DND-41 (cell line): ENCODE data around the gene ZSCAN25.
"Not testable (repeated sequence)": the region's sequence is repeated elsewhere in the genome, so short reads cannot be mapped to it uniquely, and the experiment has no call there.

Experiments
- ATAC-seq: fragments of 200-7000 bp; cut with Tn5 transposase; 3 replicates; pipeline ENCODE4 v1.9.1; 2021; ENCODE audit warnings: low read depth; ENCODE audit not compliant: insufficient read depth
- DNase-seq: peaks from one replicate; pipeline ENCODE4 v3.0.0-alpha.2; 2020
- H2AFZ ChIP-seq: 2 replicates; pipeline ENCODE4 v1.6.0; 2012; ENCODE audit warnings: low read depth, low read length
- H3K27ac ChIP-seq: 2 replicates; pipeline ENCODE4 v1.5.1; 2012; ENCODE audit warnings: low read length, inconsistent platforms
- H3K27me3 ChIP-seq: fragments of 200-600 bp; sonication (generic); 2 replicates; pipeline ENCODE4 v1.6.0; 2012; ENCODE audit warnings: low read length, mild to moderate bottlenecking, inconsistent platforms; ENCODE audit not compliant: insufficient read depth, poor library complexity
- H3K36me3 ChIP-seq: 2 replicates; pipeline ENCODE4 v1.5.1; 2012; ENCODE audit warnings: low read length, inconsistent platforms; ENCODE audit not compliant: insufficient read depth
- H3K4me1 ChIP-seq: 2 replicates; pipeline ENCODE4 v1.5.1; 2012; ENCODE audit warnings: mild to moderate bottlenecking, low read length; ENCODE audit not compliant: insufficient read depth
- H3K4me2 ChIP-seq: 2 replicates; pipeline ENCODE4 v1.6.0; 2012; ENCODE audit warnings: mild to moderate bottlenecking, moderate library complexity, low read length, inconsistent platforms; ENCODE audit not compliant: insufficient read depth
- H3K4me3 ChIP-seq, 2 experiments: fragments of 200-600 bp in 1 of 2; shearing (Covaris generic) in 1 of 2; 2 replicates each; pipeline ENCODE4 v1.5.1; 2012 to 2016; ENCODE audit warnings: inconsistent platforms in 2 of 2, low read length in 2 of 2, mild to moderate bottlenecking in 2 of 2, low read depth in 1 of 2, moderate library complexity in 1 of 2
- H3K79me2 ChIP-seq: 2 replicates; pipeline ENCODE4 v1.6.0; 2012; ENCODE audit warnings: low read length, inconsistent platforms; ENCODE audit not compliant: insufficient read depth
- H3K9ac ChIP-seq: 2 replicates; pipeline ENCODE4 v1.6.0; 2012; ENCODE audit warnings: low read depth, mild to moderate bottlenecking, inconsistent platforms, low read length, moderate library complexity
- H3K9me3 ChIP-seq: 2 replicates; pipeline ENCODE4 v1.5.1; 2012; ENCODE audit warnings: low read length, moderate library complexity, mild to moderate bottlenecking, inconsistent platforms; ENCODE audit not compliant: insufficient read depth, severe bottlenecking
- H4K20me1 ChIP-seq: 2 replicates; pipeline ENCODE4 v1.6.0; 2012; ENCODE audit warnings: low read length; ENCODE audit not compliant: insufficient read depth
- CTCF ChIP-seq: IDR thresholded peaks from 2 replicates; pipeline ENCODE4 v1.5.1; 2012; ENCODE audit warnings: borderline replicate concordance, low read length, moderate library complexity, mild to moderate bottlenecking; ENCODE audit not compliant: poor library complexity, severe bottlenecking; ENCODE audit errors: extremely low read depth
- EZH2 ChIP-seq: IDR thresholded peaks from 3 replicates; pipeline ENCODE4 v1.6.1; 2012; ENCODE audit warnings: borderline replicate concordance, low read depth, mild to moderate bottlenecking, moderate library complexity, low read length, inconsistent platforms; ENCODE audit not compliant: severe bottlenecking

The ZSCAN25 gene

DNA sequence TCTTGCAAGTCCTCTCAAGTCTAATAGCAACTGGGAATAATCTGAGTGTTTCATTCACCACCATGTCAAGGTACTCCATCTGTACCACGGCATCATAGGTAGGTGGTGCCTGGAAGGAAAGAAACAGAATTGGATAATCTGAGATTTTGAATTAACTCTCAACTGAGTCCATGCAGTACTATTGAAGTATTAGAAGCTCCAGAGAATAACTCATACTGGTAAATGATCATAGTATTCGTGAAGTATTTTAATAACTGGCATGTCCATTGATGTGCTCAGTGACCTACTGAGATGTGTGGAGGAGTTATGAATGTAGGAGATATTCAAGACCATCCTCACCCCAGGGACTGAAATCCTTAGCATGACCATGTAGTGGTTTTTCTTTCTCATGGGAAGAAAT, 35.9 kb downstream of the ZSCAN25 start:
- no peaks in the 10 kb centered on the region for H4K20me1 ChIP-seq
- H3K27me3 ChIP-seq, result no peaks in the 10 kb centered on the region
- H3K4me2 ChIP-seq, result no peak overlapping the region
- no peak overlapping the region for H3K27ac ChIP-seq
- peaks cover 3% of the 10 kb centered on the region for H3K9me3 ChIP-seq
- H3K9ac ChIP-seq, result no peak overlapping the region
- no peak overlapping the region for H3K4me3 ChIP-seq
- H2AFZ ChIP-seq, result no peak overlapping the region
- H3K36me3 ChIP-seq, result no peaks in the 10 kb centered on the region
- no peak for DNase-seq
- no peaks in the 10 kb centered on the region for H3K4me1 ChIP-seq
- ATAC-seq, result no peak
- no peaks in the 10 kb centered on the region for H3K79me2 ChIP-seq
- no peak for TF ChIP-seq EZH2
- TF ChIP-seq CTCF, result no peak

DNA sequence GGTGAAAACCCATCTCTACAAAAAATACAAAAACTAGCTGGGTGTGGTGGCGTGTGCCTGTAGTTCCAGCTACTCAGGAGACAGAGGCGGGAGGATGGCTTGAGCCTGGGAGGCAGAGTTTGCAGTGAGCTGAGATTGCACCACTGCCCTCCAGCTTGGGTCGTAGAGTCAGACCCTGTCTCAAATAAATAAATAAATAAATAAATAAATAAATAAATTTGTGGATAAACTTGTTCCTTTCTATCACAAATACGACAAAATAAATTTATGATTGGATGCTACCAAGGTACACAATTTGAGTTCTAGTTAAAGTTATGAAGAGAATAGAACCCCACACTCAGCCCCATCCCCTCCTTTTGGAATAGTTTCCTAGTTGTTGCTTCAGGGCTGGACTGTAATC, 36.5 kb downstream of the ZSCAN25 start:
- ATAC-seq, result not testable (repeated sequence)

GRCh38 chr7:99653754-99654153, 37.0 kb downstream of the ZSCAN25 start:
- DNase-seq (no peak), ATAC-seq (no peak)
- Histone ChIP-seq H3K4me1 (no peaks in the 10 kb centered on the region), H3K4me2 (no peak overlapping the region), H3K27me3 (no peaks in the 10 kb centered on the region), H3K27ac (no peak overlapping the region), H2AFZ (no peak overlapping the region), H4K20me1 (no peaks in the 10 kb centered on the region), H3K36me3 (no peaks in the 10 kb centered on the region), H3K9ac (no peak overlapping the region), H3K79me2 (no peaks in the 10 kb centered on the region), H3K4me3 (no peak overlapping the region), H3K9me3 (peaks cover 3% of the 10 kb centered on the region)
- TF ChIP-seq EZH2, result no peak
- TF ChIP-seq CTCF, result no peak

More for the DNA sequence above, 36.5 kb downstream of the ZSCAN25 start:
- H3K27ac ChIP-seq, H3K27me3 ChIP-seq, H4K20me1 ChIP-seq, H3K9me3 ChIP-seq, H3K4me2 ChIP-seq, H3K4me1 ChIP-seq, H3K36me3 ChIP-seq, DNase-seq, H2AFZ ChIP-seq, H3K4me3 ChIP-seq, H3K9ac ChIP-seq, H3K79me2 ChIP-seq: not testable (repeated sequence)

- not testable (repeated sequence) for H3K27me3 ChIP-seq, DNase-seq, H3K9ac ChIP-seq, H3K9me3 ChIP-seq, ATAC-seq, H4K20me1 ChIP-seq, H3K36me3 ChIP-seq, H3K4me3 ChIP-seq, H3K4me2 ChIP-seq, H2AFZ ChIP-seq, H3K27ac ChIP-seq, H3K4me1 ChIP-seq, H3K79me2 ChIP-seq
Measured at GRCh38 chr7:99654626-99655025, 37.9 kb downstream of the ZSCAN25 start.

- not testable (repeated sequence) for H3K36me3 ChIP-seq, ATAC-seq, H3K4me1 ChIP-seq, H3K4me3 ChIP-seq, H3K9ac ChIP-seq, H3K9me3 ChIP-seq, H3K4me2 ChIP-seq, H2AFZ ChIP-seq, H3K27ac ChIP-seq, H4K20me1 ChIP-seq, DNase-seq, H3K79me2 ChIP-seq, H3K27me3 ChIP-seq
Measured at GRCh38 chr7:99657879-99658278, 41.1 kb downstream of the ZSCAN25 start.
